ENCODE results near the gene BCOR. TPM values are rescaled to one million over a fixed set of nuclear protein-coding genes. Genes with fewer than 3 reads are reported as not detected.

BCOR gene
- total RNA-seq, 1 experiment from 2014 or later = 17.5 TPM

- DNase-seq (ENCODE audit: low read depth) = peak; percentile 41
Observed at GRCh38 chrX:40099055-40099958, 1.5 kb upstream of the BCOR start.

DNA sequence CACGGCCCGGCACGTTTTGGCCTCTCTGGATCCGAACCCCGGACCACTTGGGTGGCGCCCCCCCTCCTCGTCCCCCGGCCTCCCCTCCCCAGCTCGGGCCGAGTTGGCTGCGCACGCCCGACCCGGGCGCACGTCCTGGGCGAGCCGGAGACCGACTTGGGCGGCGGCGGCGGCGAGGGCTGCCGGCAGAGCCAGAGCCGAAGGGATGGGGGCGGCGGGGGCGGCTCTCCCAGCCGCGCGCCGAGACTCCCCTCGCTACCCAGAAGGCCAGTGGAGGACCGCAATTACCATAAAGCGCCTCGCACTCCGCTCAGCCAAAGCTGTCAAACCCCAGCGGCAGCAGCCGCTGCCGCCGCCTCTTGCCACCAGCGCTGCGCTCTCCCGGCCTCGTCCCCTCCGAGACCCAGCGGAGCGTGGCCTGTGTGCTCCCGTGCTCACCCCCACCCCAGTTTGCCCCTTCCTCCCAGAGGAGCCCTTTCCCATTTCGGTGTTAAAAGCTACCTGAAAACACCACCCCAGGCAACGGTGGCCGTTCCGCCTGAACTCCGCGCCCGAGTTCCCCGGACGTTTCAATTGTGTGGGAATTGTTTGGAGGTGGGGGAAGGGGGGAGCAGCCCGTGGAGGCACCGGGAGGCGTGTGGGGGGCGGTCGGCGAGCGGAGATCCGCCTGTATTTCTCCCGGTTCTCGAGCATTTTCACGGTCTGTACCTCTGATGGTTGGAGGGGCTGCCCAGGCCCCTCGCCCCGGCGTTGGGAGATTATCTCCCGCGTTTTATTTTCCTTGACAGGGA lies 701 bp upstream of the BCOR start:
- peak; percentile 61 for DNase-seq (ENCODE audit: low read depth)

GRCh38 chrX:40097141-40097503 lies 636 bp downstream of the BCOR start:
- DNase-seq (ENCODE audit: low read depth) = no peak

- no peak for DNase-seq (ENCODE audit: low read depth)
Observed at GRCh38 chrX:40096395-40097091, 1.2 kb downstream of the BCOR start.

DNA sequence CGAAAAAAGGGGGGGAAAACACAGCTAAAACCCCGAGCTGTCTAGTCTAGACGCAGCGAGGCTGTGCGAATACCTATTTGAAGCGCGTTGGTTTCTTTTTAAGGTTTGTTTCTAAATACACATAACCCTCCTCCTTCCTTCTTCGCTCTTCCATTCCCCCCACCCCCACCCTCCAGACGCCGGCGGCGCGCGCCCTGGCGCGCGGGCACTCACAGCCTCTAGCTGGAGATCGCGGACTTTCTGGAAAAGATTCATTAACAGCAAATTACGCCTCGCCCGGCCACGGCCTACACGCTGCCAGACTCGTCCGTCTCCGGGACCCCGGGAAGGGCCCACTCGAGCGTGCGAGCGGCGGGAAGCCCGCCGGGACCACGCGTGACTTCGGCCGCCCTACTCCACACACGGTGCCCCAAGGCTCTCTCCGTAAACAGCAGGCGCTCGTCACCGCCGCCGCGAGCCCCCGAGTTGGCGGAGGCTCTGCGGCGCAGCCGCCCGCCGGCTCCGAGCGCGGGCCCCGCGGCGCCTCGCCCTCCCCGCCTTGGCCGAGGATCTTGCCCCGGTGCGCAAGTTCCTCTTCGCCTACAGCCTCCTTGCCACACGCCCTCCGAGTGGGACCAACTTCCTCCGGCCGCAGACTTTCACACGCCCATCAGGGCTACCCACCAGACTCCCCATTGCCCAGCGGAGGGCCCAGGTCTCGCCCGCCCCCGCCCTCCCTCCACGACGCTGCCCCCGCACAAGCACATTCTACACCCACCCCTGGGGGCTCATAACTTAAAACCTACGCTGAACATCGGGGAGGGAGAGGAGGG lies 2.0 kb downstream of the BCOR start:
- no peak for DNase-seq (ENCODE audit: low read depth)

GRCh38 chrX:40094900-40095582 lies 2.7 kb downstream of the BCOR start:
- peak; percentile 17 for DNase-seq (ENCODE audit: low read depth)

DNA sequence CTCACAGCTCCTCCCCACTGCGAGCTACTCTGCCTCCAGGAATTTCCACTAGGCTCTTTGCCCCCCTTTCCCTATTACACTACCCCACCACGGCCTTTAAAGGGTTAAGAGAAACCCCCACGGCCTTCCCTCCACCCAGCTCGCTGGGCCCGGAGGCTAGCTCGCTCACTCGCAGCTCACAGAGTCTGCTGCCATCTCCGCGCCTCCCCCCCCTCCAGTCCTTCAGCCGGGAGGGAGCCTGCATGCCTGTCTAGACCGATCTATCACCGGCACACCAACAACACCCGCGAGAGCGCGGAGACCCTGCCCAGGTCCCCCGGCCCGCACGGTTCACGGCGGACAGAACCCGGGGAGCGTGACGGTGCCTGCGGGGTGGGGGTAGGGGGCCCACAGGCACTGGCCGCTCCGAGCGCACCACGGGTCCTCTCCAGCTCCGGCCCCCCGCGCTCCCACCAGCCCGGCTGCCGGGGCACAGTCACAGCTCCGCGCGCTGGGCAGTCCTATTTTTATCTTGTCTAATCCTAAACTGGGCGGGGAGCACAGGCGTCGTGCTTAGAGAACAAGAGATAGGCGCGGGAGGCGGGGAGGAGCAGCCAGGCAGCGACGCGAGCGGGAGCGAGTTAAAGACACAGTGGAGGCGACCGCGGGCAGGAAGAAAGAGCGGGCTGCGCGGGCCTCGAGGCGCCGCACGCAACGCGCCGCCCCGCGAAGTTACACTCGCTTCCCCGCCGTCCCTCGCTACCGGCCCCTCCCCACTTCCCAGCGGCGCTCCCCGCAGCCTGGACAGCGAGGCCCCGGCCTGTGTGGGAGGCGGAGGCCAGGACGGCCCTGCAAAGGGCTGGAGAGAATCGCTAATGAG lies 3.5 kb downstream of the BCOR start:
- no peak for DNase-seq (ENCODE audit: low read depth)

DNA sequence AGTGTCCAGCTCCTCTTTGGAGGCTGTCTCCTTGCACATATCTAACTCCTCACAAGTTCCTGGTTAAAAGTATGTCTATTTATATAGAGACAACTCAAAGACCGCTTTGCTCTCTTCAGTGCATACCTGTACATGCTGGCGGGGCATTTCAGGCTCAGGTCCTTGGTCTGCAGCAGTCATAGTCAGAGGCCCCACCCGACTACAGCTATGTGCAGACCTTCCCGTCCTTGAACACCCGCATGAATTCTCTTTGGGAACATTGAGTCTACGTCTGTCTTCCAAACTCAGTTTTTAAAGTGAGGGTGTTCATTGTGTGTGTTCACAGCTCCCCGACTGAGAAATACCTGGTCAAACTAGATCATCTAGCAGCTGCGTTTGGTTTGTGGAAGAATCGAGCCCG lies 4.2 kb downstream of the BCOR start:
- DNase-seq (ENCODE audit: low read depth) = no peak

DNA sequence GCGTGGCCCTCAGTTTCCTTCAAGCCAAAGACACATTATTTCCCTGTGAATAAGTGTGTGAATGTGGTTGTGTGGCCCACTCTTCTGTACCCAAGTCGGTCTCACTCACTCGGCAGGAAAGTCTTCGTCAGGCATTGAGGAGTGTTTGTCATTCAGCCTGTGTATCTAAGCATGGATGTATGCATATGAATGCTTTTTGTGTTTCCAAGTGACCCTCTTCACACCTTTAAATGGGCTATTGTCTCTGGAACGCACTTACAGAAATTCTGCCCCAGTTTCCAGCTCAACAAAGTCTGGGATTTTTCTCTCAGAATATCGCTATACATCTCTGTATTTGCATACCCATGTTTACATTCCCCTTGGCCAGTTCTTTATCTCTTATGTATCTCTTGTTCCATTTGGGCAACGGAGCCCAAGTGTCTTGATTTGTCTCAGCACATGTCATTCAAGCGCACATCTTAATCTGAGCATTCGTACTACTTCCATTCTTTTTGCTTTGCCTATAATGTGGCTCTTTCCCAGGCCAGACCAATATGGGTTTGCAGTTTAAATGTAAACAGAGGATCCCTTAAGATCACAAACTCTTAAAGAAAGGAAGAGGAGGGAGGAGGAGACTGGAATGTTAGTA lies 4.8 kb downstream of the BCOR start:
- DNase-seq (ENCODE audit: low read depth) = no peak

GRCh38 chrX:40091691-40092421 lies 5.9 kb downstream of the BCOR start:
- DNase-seq (ENCODE audit: low read depth) = no peak

- DNase-seq (ENCODE audit: low read depth) = no peak
Observed at GRCh38 chrX:40090961-40091360, 6.8 kb downstream of the BCOR start.

DNA sequence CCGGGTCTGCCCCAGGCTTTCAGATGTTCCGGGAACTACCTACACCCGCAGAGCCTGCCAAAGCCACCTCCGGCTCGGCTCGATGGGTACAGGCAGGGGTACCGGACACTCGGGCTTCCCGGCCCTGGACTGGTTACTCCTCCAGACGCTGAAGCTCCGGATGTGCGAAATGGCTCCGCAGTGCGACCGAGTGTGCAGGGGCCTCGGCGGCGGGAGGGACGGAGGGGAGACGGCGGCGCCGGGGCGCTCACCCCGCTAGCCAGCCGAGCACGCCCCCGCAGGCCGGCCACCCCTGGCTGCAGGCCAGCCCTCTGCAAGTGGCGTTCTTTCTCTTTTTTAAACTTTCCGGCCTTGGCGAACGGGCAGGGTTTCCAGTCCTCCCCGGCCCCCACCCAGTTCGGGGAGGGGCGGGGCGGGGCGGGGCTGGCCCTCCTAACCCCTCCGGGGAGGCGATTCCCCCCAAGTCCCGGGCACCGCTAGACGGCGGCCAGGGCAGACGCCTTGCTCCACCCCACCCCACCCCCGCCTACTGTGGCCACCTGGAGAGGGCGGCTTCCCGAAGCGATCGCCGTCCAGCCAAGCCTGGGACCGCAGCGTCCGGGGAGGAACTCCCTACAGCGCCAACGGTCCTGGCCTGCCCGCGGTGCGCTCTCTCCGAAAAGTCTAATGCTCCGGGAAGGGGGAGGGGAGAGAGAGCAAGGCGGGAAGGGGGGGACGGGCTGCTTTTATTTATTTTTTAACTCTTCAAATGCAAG lies 7.5 kb downstream of the BCOR start:
- no peak for DNase-seq (ENCODE audit: low read depth)

GRCh38 chrX:40088803-40089540 lies 8.8 kb downstream of the BCOR start:
- no peak for DNase-seq (ENCODE audit: low read depth)

DNA sequence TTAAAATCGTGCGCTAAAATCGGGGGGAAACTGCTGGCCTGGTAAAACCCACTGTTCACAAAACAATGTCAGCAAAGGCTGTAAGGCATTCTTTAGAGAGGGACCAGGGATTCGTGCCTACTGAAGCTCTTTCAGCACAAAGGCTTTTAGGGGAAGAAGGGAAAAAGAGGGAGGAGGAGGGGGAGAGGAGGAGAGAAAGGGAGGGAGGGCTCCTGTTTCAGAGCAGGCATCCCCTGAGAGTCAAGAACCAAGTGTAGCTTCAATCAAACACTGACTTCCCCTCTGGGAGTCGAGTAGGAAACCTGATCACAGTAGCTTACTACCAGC lies 9.5 kb downstream of the BCOR start:
- no peak for DNase-seq (ENCODE audit: low read depth)

DNA sequence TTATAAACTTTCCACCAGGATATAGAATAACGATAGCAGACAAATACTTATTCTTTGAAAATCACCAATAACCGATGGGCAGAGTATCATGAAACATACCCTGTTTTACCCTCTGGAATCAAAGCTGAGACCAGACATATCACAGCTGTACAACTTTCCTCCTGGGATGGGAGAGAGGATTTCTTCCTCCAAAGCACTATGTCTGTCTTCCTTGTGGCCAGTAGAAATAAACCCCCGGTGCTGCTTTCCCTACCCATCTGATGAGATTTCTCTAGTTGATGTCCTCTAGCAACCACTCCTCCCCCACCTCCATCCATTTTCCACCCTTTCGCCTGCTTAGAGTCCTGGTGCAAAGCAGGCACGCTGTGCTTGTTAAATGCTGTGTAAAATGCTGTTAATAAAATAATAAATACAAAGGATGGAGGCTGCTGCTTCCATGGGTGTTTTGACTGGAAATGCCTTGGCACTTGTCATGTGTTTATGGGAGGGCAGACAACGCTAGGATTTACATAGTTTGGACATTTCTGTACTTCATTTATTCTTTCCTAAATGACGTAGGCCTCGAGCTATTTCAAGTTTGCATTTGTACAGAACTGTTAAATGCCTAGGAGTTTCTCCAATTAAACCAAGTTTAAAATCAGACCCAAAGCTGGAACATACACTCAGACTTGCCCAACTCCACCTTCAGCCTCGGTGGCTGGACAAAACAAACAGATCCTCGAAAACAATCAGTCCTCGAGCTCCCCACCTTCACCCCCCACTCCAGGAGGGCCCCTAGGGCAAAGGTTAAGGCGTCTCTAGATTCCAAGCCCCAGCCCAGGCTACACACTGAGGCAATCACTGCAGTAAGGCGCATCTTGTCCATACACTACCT lies 10.1 kb downstream of the BCOR start:
- no peak for DNase-seq (ENCODE audit: low read depth)

All from HT1080 (cell line).